ENCODE data around the gene CUL9.

CUL9 gene

DNA sequence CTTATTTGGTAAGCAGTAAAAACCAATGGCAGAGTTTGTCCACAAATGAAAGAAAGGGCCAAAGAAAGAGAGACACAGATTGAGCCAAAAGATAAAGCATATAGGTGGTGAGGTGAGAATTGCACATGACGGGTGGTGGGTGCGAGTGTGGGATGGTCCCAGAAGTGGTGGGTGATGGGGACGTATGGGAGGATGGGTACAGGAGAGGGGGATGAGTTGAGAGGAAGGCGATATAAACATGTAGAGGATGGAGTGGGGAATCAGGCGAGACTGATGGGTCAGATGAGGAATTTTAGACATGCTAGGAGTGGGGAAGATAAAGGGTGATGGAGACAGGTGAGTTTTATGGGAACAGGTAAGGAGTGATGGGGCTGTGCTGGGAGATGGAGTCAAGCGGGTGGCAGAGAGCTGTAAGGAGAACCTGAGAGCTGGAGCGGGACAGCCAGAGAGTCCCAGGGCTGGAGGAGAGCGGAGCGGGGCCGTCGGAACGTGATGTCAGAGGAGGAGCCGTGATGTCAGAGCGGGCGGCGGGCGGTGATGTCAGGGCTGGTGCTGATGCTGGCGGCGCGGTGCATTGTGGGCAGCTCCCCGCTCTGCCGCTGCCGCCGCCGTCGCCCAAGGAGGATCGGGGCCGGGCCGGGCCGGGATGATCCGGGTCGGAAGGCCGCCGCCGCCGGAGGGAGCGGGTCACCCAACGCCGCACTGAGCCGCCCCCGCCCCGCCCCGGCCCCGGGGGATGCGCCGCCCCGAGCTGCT lies 61.1 kb downstream of the CUL9 start, which contains the start of gene TTBK1:
Gene TTBK1, plus strand, starts transcription at position 574 of the 756 bp plus-strand sequence. CDS start 3,180 bp downstream, outside the sequence.
- no peaks in the 10 kb centered on the region for H3K9me3 ChIP-seq (ENCODE audit: control insufficient read depth, insufficient read depth, low read length)
- H3K4me3 ChIP-seq (ENCODE audit: low read length) = peak within 1 kb of the TSS; percentile 32; the same call in 1 of the 2 replicates
- WGBS (ENCODE audit: insufficient coverage, insufficient read length) = 100% methylated on average over 2 of the region's 47 CpGs
- H3K4me1 ChIP-seq (ENCODE audit: control insufficient read depth, insufficient read depth, low read length) = peaks cover 5% of the 10 kb centered on the region; the same call in 1 of the 2 replicates
- peaks cover 30% of the 10 kb centered on the region for H3K27me3 ChIP-seq (ENCODE audit: control insufficient read depth, insufficient read depth, low read length)
- H3K27ac ChIP-seq (ENCODE audit: low read length) = no peak within 1 kb of the TSS
- no peaks in the 10 kb centered on the region for H3K36me3 ChIP-seq (ENCODE audit: control insufficient read depth, insufficient read depth, low read length)
- no peak for DNase-seq (ENCODE audit: low read depth, low spot score)

DNA sequence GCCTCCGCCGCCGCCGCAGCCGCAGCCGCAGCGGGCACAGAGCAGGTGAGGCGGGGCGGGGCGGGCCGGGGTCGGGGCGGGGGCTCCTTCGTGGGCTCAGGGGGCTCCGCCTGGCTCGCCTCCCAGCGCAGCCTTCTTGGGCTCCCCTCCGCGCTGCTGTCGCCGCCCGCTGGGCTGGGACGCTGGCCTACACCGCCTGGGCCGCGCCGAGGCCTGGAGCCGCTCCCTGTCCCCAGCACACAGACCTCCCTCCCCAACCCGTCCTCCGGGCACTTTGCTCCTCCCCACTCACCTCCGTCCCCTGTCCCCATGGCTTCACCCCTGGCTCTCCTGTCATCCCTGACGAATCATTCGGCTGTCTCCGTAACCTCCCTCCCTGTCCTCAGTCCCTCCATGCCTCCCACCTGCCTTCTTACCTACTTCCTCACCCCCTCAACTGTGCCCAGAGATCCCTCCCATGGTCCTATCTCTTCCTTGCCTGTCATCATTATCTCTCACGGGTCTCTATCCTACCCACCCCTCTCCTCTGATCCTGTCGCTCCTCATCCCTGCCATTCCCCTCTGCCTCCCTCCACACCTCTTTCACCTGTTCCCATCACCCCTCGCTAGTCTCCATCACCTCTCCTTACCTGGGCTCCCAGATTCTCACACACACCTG lies 61.8 kb downstream of the CUL9 start:
- Histone ChIP-seq H3K36me3 (ENCODE audit: control insufficient read depth, insufficient read depth, low read length) (no peaks in the 10 kb centered on the region), H3K4me1 (ENCODE audit: control insufficient read depth, insufficient read depth, low read length) (peaks cover 5% of the 10 kb centered on the region; the same call in 1 of the 2 replicates), H3K27me3 (ENCODE audit: control insufficient read depth, insufficient read depth, low read length) (peaks cover 30% of the 10 kb centered on the region), H3K4me3 (ENCODE audit: low read length) (peak overlapping the region; percentile 32; the same call in 1 of the 2 replicates), H3K27ac (ENCODE audit: low read length) (no peak overlapping the region), H3K9me3 (ENCODE audit: control insufficient read depth, insufficient read depth, low read length) (no peaks in the 10 kb centered on the region)
- no peak for DNase-seq (ENCODE audit: low read depth, low spot score)
- no CpG with 5 or more reads among the region's 37 CpGs for WGBS (ENCODE audit: insufficient coverage, insufficient read length)

DNA sequence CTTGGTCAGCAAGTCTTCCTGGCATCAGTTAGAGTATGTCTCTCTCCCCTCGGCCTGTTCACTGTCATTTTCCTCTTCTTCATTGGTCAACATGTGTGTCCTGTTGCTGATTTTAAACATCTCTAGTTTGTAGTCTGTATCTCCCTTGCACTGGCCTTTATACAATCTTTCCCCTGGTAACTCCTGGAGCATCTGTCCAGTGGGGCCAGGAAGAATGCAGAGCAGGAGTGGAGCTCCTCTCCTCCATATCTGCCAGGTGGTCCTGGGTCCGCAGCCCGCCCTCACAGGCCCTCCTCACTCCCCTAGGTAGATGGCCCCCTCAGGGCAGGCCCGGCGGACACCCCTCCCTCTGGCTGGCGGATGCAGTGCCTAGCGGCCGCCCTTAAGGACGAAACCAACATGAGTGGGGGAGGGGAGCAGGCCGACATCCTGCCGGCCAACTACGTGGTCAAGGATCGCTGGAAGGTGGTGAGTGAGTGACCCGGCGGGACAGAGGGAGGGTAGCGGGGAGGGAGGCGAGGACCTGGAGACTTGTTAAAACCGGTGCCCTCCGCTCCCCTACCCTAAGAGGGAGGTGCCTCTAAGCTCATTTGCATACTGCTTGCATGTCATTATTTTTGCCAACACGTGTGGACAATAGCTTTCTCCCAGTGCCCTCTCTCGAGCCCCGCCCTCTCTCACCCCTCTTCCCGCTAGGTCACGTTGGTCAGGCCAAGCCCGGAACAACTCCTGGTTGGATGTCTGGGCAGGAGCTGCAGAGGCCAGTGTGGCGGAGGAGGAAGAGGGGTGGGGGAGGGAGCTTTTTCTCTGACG lies 64.5 kb downstream of the CUL9 start:
- WGBS (ENCODE audit: insufficient coverage, insufficient read length) = no CpG with 5 or more reads among the region's 27 CpGs
- H3K9me3 ChIP-seq (ENCODE audit: control insufficient read depth, insufficient read depth, low read length) = no peaks in the 10 kb centered on the region
- peak; percentile 91 for DNase-seq (ENCODE audit: low read depth, low spot score)
- peak overlapping the region; percentile 55; the same call in 1 of the 2 replicates for H3K4me3 ChIP-seq (ENCODE audit: low read length)
- peaks cover 25% of the 10 kb centered on the region for H3K27me3 ChIP-seq (ENCODE audit: control insufficient read depth, insufficient read depth, low read length)
- H3K36me3 ChIP-seq (ENCODE audit: control insufficient read depth, insufficient read depth, low read length) = no peaks in the 10 kb centered on the region
- H3K4me1 ChIP-seq (ENCODE audit: control insufficient read depth, insufficient read depth, low read length) = peaks cover 5% of the 10 kb centered on the region; the same call in 1 of the 2 replicates
- H3K27ac ChIP-seq (ENCODE audit: low read length) = no peak overlapping the region

DNA sequence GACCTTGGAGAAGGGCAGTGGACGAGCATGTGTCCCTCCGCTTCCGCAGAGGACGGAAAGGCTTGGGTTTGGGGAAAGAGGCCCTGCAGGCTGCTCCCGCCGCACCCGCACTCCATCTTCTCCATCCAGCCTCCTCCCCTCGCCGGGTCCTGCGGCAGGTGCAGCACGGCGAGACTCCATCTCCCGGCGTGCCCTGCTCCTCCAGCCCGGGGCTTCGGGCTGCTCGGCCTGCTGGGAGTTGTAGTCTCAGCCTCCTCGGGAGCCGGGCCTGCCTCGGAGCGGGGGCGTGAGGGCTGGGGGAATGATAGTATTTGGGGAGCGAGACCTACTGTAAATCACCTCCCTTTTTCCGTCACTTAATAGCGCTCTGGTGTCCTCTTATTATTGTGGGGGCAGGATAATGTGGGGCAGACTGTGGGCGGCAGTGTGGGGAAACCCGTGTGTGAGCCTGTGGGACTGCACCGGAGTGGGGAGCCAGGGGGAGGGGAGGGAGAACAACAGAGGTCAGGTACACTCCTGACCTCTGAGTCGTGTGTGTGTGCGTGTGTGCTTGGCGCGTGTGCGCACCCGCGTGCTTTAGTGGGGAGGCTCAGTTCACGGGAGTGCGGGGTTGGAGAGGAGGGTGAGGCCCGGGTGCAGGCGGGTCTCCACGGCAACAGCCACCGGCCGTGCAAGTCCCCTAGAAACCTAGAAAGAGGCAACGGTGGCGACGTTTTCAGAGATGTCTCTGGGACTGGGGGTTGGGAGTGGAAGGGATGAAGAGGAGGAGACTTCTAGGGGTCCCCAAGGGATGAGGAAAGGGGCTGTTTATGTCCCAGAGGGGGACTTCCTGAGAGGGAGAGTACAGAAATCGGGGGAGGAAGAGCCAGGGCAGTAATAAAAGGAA lies 65.4 kb downstream of the CUL9 start:
- Histone ChIP-seq H3K27me3 (ENCODE audit: control insufficient read depth, insufficient read depth, low read length) (peaks cover 23% of the 10 kb centered on the region), H3K36me3 (ENCODE audit: control insufficient read depth, insufficient read depth, low read length) (no peaks in the 10 kb centered on the region), H3K9me3 (ENCODE audit: control insufficient read depth, insufficient read depth, low read length) (no peaks in the 10 kb centered on the region), H3K4me1 (ENCODE audit: control insufficient read depth, insufficient read depth, low read length) (peaks cover 5% of the 10 kb centered on the region; the same call in 1 of the 2 replicates), H3K4me3 (ENCODE audit: low read length) (peak overlapping the region; percentile 55), H3K27ac (ENCODE audit: low read length) (no peak overlapping the region)
- no CpG with 5 or more reads among the region's 46 CpGs for WGBS (ENCODE audit: insufficient coverage, insufficient read length)
- peak; percentile 50 for DNase-seq (ENCODE audit: low read depth, low spot score)

DNA sequence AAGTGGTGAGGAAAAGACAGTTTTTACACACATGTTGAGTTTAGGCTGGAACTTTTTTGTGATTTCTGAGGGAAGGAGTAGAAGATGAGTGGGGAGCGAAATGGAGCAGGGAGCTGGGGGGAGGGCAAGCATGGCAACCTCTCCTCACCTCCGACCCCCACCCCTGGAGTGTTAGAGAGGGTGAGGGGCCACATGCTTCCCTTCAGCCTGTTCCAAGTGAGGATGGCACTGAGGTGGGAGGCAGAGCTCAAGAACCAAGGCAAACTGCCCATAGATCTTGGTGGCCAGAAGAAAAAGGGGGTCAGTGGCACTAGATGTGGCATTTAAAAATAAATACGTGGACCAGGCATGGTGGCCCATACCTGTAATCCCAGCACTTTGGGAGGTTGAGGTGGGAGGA lies 66.1 kb downstream of the CUL9 start:
- H3K4me3 ChIP-seq (ENCODE audit: low read length) = peak overlapping the region; percentile 55; the same call in 1 of the 2 replicates
- H3K27me3 ChIP-seq (ENCODE audit: control insufficient read depth, insufficient read depth, low read length) = peaks cover 18% of the 10 kb centered on the region
- WGBS (ENCODE audit: insufficient coverage, insufficient read length) = no CpG with 5 or more reads among the region's 3 CpGs

DNA sequence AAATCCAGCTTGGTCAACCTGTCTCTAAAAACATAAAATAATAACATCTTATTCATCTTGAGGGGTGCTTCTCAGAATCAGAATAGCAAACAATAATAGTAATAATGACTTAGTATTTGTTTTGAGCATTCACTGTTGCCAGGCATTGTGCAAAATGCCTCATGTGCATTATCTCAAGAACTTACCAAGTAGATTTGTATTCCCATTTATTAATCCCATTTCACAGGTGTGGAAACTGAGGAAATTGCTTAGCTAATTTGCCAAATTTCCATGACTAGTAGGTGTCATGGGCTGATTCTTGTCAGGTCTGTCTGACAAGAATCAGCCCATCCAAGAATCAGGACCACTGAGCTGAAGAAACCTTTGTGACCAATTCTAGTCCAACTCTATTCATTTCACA lies 66.8 kb downstream of the CUL9 start:
- H3K4me1 ChIP-seq (ENCODE audit: control insufficient read depth, insufficient read depth, low read length) = peaks cover 4% of the 10 kb centered on the region
- H3K9me3 ChIP-seq (ENCODE audit: control insufficient read depth, insufficient read depth, low read length) = no peaks in the 10 kb centered on the region
- DNase-seq (ENCODE audit: low read depth, low spot score) = no peak
- H3K27ac ChIP-seq (ENCODE audit: low read length) = no peak overlapping the region
- H3K36me3 ChIP-seq (ENCODE audit: control insufficient read depth, insufficient read depth, low read length) = no peaks in the 10 kb centered on the region
- no peak overlapping the region for H3K4me3 ChIP-seq (ENCODE audit: low read length)
- H3K27me3 ChIP-seq (ENCODE audit: control insufficient read depth, insufficient read depth, low read length) = peaks cover 16% of the 10 kb centered on the region

More for the DNA sequence above, 66.1 kb downstream of the CUL9 start:
- no peaks in the 10 kb centered on the region for H3K36me3 ChIP-seq (ENCODE audit: control insufficient read depth, insufficient read depth, low read length)
- peaks cover 5% of the 10 kb centered on the region; the same call in 1 of the 2 replicates for H3K4me1 ChIP-seq (ENCODE audit: control insufficient read depth, insufficient read depth, low read length)
- H3K27ac ChIP-seq (ENCODE audit: low read length) = no peak overlapping the region
- no peak for DNase-seq (ENCODE audit: low read depth, low spot score)
- no peaks in the 10 kb centered on the region for H3K9me3 ChIP-seq (ENCODE audit: control insufficient read depth, insufficient read depth, low read length)

DNA sequence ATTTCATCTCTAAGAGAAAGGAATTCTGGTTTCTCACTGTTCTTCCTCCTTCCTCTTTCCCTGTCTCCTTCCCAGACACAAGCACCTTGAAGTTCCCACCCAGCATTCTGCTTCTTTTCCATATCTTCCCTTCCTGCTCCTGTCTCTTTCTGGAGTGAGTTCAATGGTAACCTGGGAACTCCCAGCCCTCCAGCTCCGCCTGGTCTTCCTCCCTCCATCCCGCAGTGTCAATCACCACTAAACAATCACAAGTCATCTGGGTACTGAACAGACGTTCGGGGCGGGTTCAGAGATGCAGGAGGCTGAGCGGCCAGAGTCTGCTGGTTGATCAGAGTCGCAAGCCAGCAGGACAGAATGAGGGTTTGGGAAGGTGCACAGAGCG lies 69.0 kb downstream of the CUL9 start:
- DNase-seq (ENCODE audit: low read depth, low spot score) = no peak
- no CpG with 5 or more reads among the region's 8 CpGs for WGBS (ENCODE audit: insufficient coverage, insufficient read length)

DNA sequence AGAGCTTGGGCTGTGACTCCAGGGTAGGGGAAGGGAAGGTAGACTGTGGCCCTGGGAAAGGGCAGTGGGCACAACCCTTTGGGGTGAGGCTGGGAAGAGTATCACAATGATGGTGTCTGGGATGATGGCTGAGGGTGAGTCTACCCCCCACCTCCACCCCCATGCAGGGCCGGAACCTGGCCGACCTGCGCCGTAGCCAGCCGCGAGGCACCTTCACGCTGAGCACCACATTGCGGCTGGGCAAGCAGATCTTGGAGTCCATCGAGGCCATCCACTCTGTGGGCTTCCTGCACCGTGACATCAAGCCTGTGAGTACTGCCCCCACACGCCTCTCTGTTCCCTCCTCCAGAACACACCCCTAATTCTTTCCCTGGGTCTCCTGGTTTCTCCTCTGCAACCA lies 71.4 kb downstream of the CUL9 start:
- Histone ChIP-seq H3K4me3 (ENCODE audit: low read length) (no peak overlapping the region), H3K27ac (ENCODE audit: low read length) (no peak overlapping the region), H3K9me3 (ENCODE audit: control insufficient read depth, insufficient read depth, low read length) (no peaks in the 10 kb centered on the region), H3K27me3 (ENCODE audit: control insufficient read depth, insufficient read depth, low read length) (no peaks in the 10 kb centered on the region), H3K36me3 (ENCODE audit: control insufficient read depth, insufficient read depth, low read length) (no peaks in the 10 kb centered on the region), H3K4me1 (ENCODE audit: control insufficient read depth, insufficient read depth, low read length) (peaks cover 1% of the 10 kb centered on the region; the same call in 1 of the 2 replicates)
- WGBS (ENCODE audit: insufficient coverage, insufficient read length) = no CpG with 5 or more reads among the region's 11 CpGs
- DNase-seq (ENCODE audit: low read depth, low spot score) = no peak

More for the DNA sequence above, 69.0 kb downstream of the CUL9 start:
- Histone ChIP-seq H3K4me3 (ENCODE audit: low read length) (no peak overlapping the region), H3K4me1 (ENCODE audit: control insufficient read depth, insufficient read depth, low read length) (peaks cover 4% of the 10 kb centered on the region), H3K36me3 (ENCODE audit: control insufficient read depth, insufficient read depth, low read length) (no peaks in the 10 kb centered on the region), H3K27ac (ENCODE audit: low read length) (no peak overlapping the region), H3K27me3 (ENCODE audit: control insufficient read depth, insufficient read depth, low read length) (no peaks in the 10 kb centered on the region), H3K9me3 (ENCODE audit: control insufficient read depth, insufficient read depth, low read length) (no peaks in the 10 kb centered on the region)

DNA sequence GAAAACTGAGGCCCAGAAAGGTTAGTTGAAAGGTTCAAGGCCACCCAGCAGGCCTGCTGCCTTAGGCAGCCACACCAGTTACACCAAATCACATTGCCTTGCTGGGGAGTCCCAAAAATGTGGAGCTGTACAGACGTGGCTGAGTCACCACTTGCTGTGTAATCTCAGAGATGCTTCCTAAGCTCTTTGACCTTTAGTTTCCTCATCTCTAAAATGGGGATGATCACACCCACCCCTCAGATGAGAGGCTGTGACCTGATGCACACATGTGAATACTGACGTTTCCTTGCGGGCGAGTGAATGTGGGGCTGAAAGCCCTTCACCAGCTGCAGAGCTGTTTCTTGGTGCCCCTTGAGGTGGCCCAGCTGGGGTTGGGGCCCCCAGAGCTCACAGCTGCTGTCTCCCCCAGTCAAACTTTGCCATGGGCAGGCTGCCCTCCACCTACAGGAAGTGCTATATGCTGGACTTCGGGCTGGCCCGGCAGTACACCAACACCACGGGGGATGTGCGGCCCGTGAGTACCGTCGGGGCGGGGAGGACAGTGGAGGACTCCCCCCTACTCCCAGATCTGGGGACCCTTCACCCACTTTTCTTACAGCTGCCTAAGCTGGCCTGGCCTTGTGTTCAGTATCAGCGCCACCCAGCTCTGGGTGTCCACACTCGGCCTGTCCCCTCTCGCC lies 72.3 kb downstream of the CUL9 start:
- no peaks in the 10 kb centered on the region for H3K27me3 ChIP-seq (ENCODE audit: control insufficient read depth, insufficient read depth, low read length)
- no peak for DNase-seq (ENCODE audit: low read depth, low spot score)
- WGBS (ENCODE audit: insufficient coverage, insufficient read length) = no CpG with 5 or more reads among the region's 15 CpGs
- H3K9me3 ChIP-seq (ENCODE audit: control insufficient read depth, insufficient read depth, low read length) = no peaks in the 10 kb centered on the region
- H3K27ac ChIP-seq (ENCODE audit: low read length) = no peak overlapping the region
- peaks cover 1% of the 10 kb centered on the region; the same call in 1 of the 2 replicates for H3K4me1 ChIP-seq (ENCODE audit: control insufficient read depth, insufficient read depth, low read length)
- H3K4me3 ChIP-seq (ENCODE audit: low read length) = no peak overlapping the region
- H3K36me3 ChIP-seq (ENCODE audit: control insufficient read depth, insufficient read depth, low read length) = no peaks in the 10 kb centered on the region

Data from iPS DF 6.9 (cell line).